ENCODE data around the gene CSF1.

- no peak for TF ChIP-seq EZH2phosphoT487 (IDR thresholded peaks at IDR 0.05; ENCODE audit: insufficient read depth, low read depth)
- no peak for TF ChIP-seq EZH2 (IDR thresholded peaks at IDR 0.05; ENCODE audit: insufficient read depth, poor library complexity, severe bottlenecking)
Measured at GRCh38 chr1:109903376-109903930, 7.2 kb upstream of the CSF1 start.

Data from GM23248 (cell line).